Endothelial cell of umbilical vein (primary cell): Measurements from ENCODE around the gene SUPT4H1. TPM values are rescaled to one million over a fixed set of nuclear protein-coding genes. Genes with fewer than 3 reads are reported as not detected.

Experiments
- BruUV-seq: library from RNA; stranded (reverse); fragments of 400-500 nt; replicated peaks from 2 replicates; lab custom pipeline; 2021; lab: Mats Ljungman, UMichigan
- CTCF ChIA-PET: fragments of 300-600, 350-600 bp; sonication (Branson Sonifier 250); formaldehyde crosslinking; loops from one replicate; lab custom pipeline; 2021; ENCODE audit warnings: antibody characterized with exemption, inconsistent platforms; lab: Charles Lee
- POLR2A ChIA-PET: fragments of 300-600, 350-600 bp; sonication (Branson Sonifier 250); formaldehyde crosslinking; loops from one replicate; lab custom pipeline; 2021; ENCODE audit warnings: antibody characterized with exemption, inconsistent platforms; lab: Charles Lee
- DNase-seq: peaks from one replicate; pipeline ENCODE4 v3.0.0-alpha.2; 2011; ENCODE audit warnings: low read depth, low spot score
- FAIRE-seq: peaks from 2 replicates; lab custom pipeline; 2011; peaks lifted over from hg19 to GRCh38; lab: Jason Lieb, UNC
- H2AFZ ChIP-seq: 2 replicates; pipeline ENCODE4 v1.6.0; 2012; ENCODE audit warnings: low read depth, low read length, control low read depth, inconsistent platforms
- H3K27ac ChIP-seq: 2 replicates; pipeline ENCODE4 v1.5.1; 2011; ENCODE audit warnings: low read depth, mild to moderate bottlenecking, control low read depth, low read length, moderate library complexity; ENCODE audit not compliant: insufficient read depth
- H3K27me3 ChIP-seq, 2 experiments: 2 replicates each; pipeline versions ENCODE4 v1.6.0 to v1.6.1; 2011; ENCODE audit warnings: low read length in 2 of 2, mixed read lengths in 1 of 2; ENCODE audit not compliant: control insufficient read depth in 2 of 2, insufficient read depth in 2 of 2
- H3K36me3 ChIP-seq, 2 experiments: 2 replicates in 1 of 2; 3 replicates in 1 of 2; pipeline ENCODE4 v1.5.1; 2011; ENCODE audit warnings: low read length in 2 of 2, mild to moderate bottlenecking in 1 of 2, moderate library complexity in 1 of 2; ENCODE audit not compliant: control insufficient read depth in 2 of 2, insufficient read depth in 2 of 2; ENCODE audit errors: extremely low read depth in 1 of 2
- H3K4me1 ChIP-seq: 3 replicates; pipeline ENCODE4 v1.5.1; 2011; ENCODE audit warnings: mild to moderate bottlenecking, low read length; ENCODE audit not compliant: control insufficient read depth, insufficient read depth; ENCODE audit errors: extremely low read depth
- H3K4me2 ChIP-seq: 2 replicates; pipeline ENCODE4 v1.6.1; 2011; ENCODE audit warnings: low read length, control low read depth, mixed read lengths; ENCODE audit not compliant: insufficient read depth
- H3K4me3 ChIP-seq, 3 experiments: fragments of 200-600 bp in 1 of 3; sonication (generic), shearing (Covaris generic) in 1 of 3; replicated peaks in 1 of 3; 2 replicates each; pipeline ENCODE4 v1.5.1; 2011 to 2016; ENCODE audit warnings: control low read depth in 3 of 3, low read length in 3 of 3, mild to moderate bottlenecking in 2 of 3, inconsistent platforms in 1 of 3, low read depth in 1 of 3, moderate library complexity in 1 of 3; ENCODE audit not compliant: insufficient read depth in 1 of 3
- H3K79me2 ChIP-seq: 2 replicates; pipeline ENCODE4 v1.6.0; 2012; ENCODE audit warnings: low read length, inconsistent platforms; ENCODE audit not compliant: control insufficient read depth, insufficient read depth
- H3K9ac ChIP-seq: replicated peaks from 2 replicates; pipeline ENCODE3; 2011; ENCODE audit warnings: low read length, control low read depth; ENCODE audit not compliant: insufficient read depth; ENCODE audit errors: extremely low read depth
- H3K9me1 ChIP-seq: replicated peaks from 3 replicates; pipeline ENCODE4 v1.6.0; 2011; ENCODE audit warnings: mild to moderate bottlenecking, low read length; ENCODE audit not compliant: control insufficient read depth, insufficient read depth; ENCODE audit errors: extremely low read depth
- H3K9me3 ChIP-seq: replicated peaks from 2 replicates; pipeline ENCODE4 v1.5.1; 2012; ENCODE audit warnings: low read length, inconsistent platforms; ENCODE audit not compliant: control insufficient read depth, insufficient read depth
- H4K20me1 ChIP-seq: replicated peaks from 2 replicates; pipeline ENCODE3; 2011; ENCODE audit warnings: mild to moderate bottlenecking, low read length; ENCODE audit not compliant: control insufficient read depth, insufficient read depth; ENCODE audit errors: extremely low read depth
- EZH2 ChIP-seq: IDR thresholded peaks from 2 replicates; pipeline ENCODE4 v1.6.1; 2012; ENCODE audit warnings: borderline replicate concordance, low read depth, mild to moderate bottlenecking, moderate library complexity, low read length, inconsistent platforms; ENCODE audit not compliant: severe bottlenecking
- FOS ChIP-seq: IDR thresholded peaks from 2 replicates; pipeline ENCODE4 v1.6.1; 2011; ENCODE audit warnings: mild to moderate bottlenecking, low read length, moderate library complexity, borderline replicate concordance; ENCODE audit not compliant: insufficient read depth
- GATA2 ChIP-seq: IDR thresholded peaks from 2 replicates; pipeline ENCODE4 v1.7.0; 2011; ENCODE audit warnings: low read depth, mild to moderate bottlenecking, moderate library complexity, mixed read lengths, low read length; ENCODE audit not compliant: insufficient read length, insufficient read depth
- JUN ChIP-seq: IDR thresholded peaks from 2 replicates; pipeline ENCODE4 v1.6.1; 2011; ENCODE audit warnings: borderline replicate concordance, low read depth; ENCODE audit not compliant: insufficient read length, insufficient read depth
- MYC ChIP-seq: IDR thresholded peaks from one replicate; pipeline ENCODE4 v1.6.1; 2011; ENCODE audit warnings: mild to moderate bottlenecking, low read depth, low read length
- POLR2A ChIP-seq: IDR thresholded peaks from 2 replicates; pipeline ENCODE4 v1.6.1; 2012; ENCODE audit warnings: low read depth, mild to moderate bottlenecking, control low read depth, low read length
- POLR2AphosphoS5 ChIP-seq: IDR thresholded peaks from 2 replicates; pipeline ENCODE4 v1.6.1; 2012; ENCODE audit warnings: low read depth, mild to moderate bottlenecking, control low read depth, low read length, moderate library complexity; ENCODE audit not compliant: insufficient read depth
- dilution Hi-C: fragments of 300-500 bp; cut with MboI; formaldehyde crosslinking; loops from one replicate; pipeline ENCODE4 v1.15.0; 2019; ENCODE audit warnings: low sequenced_read_pairs; ENCODE audit not compliant: extremely low pct_ligation_motif_present
- intact Hi-C: fragments of 100-400 bp; cut with micrococcal nuclease; formaldehyde crosslinking; loops from one replicate; pipeline ENCODE4 v1.10.0; 2022
- polyA plus RNA-seq, 4 experiments: library from polyadenylated mRNA; depleted of rRNA in 3 of 4; stranded (reverse) in 3 of 4; unstranded in 1 of 4; fragments of >200 nt; gene quantifications; 2 replicates each; pipeline versions ENCODE4 v1.2.1 to v1.2.3, GENCODE V29; 2011 to 2012; ENCODE audit warnings: missing spikeins in 1 of 4
- total RNA-seq: library from RNA; stranded (reverse); gene quantifications from 2 replicates; pipeline ENCODE4 v1.2.3, GENCODE V29; 2021
- TF ChIP-seq, protein P1 (sequence below), 2 donors: IDR thresholded peaks; 1 replicate in 1 of 2; 2 replicates in 1 of 2; pipeline ENCODE4 v1.5.1; 2011; ENCODE audit warnings: low read length in 2 of 2, mild to moderate bottlenecking in 2 of 2, moderate library complexity in 2 of 2, control low read depth in 1 of 2, inconsistent platforms in 1 of 2, low read depth in 1 of 2; ENCODE audit not compliant: insufficient read depth in 1 of 2; ENCODE audit errors: extremely low read depth in 1 of 2
- TF ChIP-seq, protein P2 (sequence below): IDR thresholded peaks from 2 replicates; pipeline ENCODE4 v1.6.1; 2011; ENCODE audit not compliant: insufficient read depth, insufficient read length

SUPT4H1 gene
- total and polyA plus RNA-seq, 2 donors (not counting 3 experiments of a cell fraction or from before 2014, with no cell fraction given): 77.5 to 154 TPM

DNA sequence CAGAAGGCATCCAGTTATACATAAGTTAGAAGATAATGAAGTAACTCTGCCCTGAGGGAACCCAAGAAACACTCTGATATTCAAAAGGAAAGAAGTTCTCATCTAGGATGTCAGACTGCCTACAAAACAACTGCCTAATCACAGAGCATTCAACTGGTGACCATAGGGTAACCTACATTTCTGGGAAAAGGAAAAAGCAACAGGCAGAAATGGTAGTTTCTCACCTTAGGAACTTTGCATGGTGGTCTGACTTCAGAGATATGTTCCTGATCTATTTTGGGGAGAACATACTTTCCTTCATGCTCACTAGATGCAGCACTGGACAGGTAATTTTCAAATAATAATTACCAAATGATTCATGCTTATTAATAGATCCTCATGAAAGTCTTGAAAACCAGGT, 48.8 kb upstream of the SUPT4H1 start:
- dilution Hi-C loops (no loop called here), intact Hi-C loops (no loop called here)
- BruUV-seq: no TSS peak
- Histone ChIP-seq H3K36me3 (no peaks in the 10 kb centered on the region), H3K4me2 (no peak overlapping the region), H4K20me1 (no peaks in the 10 kb centered on the region), H2AFZ (no peak overlapping the region), H3K27ac (no peak overlapping the region), H3K27me3 (peaks cover 2 to 25% of the 10 kb centered on the region in 2 experiments), H3K9me1 (no peaks in the 10 kb centered on the region), H3K79me2 (no peaks in the 10 kb centered on the region), H3K4me1 (no peaks in the 10 kb centered on the region), H3K9ac (no peak overlapping the region), H3K4me3 (no peak overlapping the region), H3K9me3 (no peaks in the 10 kb centered on the region)
- ChIA-PET CTCF (interaction anchor here (1.2 kb wide), 1 partner anchor 68 kb away, joined by 3 read pairs; no protein-coding TSS in a partner anchor), POLR2A (no interaction called here)
- no peak for FAIRE-seq
- TF ChIP-seq FOS (no peak), EZH2 (no peak), JUN (no peak), GATA2 (no peak), MYC (no peak), POLR2AphosphoS5 (no peak), POLR2A (no peak)
- TF ChIP-seq, protein P1, sequence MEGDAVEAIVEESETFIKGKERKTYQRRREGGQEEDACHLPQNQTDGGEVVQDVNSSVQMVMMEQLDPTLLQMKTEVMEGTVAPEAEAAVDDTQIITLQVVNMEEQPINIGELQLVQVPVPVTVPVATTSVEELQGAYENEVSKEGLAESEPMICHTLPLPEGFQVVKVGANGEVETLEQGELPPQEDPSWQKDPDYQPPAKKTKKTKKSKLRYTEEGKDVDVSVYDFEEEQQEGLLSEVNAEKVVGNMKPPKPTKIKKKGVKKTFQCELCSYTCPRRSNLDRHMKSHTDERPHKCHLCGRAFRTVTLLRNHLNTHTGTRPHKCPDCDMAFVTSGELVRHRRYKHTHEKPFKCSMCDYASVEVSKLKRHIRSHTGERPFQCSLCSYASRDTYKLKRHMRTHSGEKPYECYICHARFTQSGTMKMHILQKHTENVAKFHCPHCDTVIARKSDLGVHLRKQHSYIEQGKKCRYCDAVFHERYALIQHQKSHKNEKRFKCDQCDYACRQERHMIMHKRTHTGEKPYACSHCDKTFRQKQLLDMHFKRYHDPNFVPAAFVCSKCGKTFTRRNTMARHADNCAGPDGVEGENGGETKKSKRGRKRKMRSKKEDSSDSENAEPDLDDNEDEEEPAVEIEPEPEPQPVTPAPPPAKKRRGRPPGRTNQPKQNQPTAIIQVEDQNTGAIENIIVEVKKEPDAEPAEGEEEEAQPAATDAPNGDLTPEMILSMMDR (IDR thresholded peaks at IDR 0.05; ENCODE audit: extremely low read depth in 1 of 2, insufficient read depth in 1 of 2, low read depth in 1 of 2, low read length in 2 of 2): no peak
- TF ChIP-seq, protein P2, sequence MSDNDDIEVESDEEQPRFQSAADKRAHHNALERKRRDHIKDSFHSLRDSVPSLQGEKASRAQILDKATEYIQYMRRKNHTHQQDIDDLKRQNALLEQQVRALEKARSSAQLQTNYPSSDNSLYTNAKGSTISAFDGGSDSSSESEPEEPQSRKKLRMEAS: no peak
- no peak for DNase-seq
